Breast epithelium (tissue), 4 donors: ENCODE results near the gene BOLA1. TPM values are rescaled to one million over a fixed set of nuclear protein-coding genes. Genes with fewer than 3 reads are reported as not detected.
"Not testable (repeated sequence)": the region's sequence is repeated elsewhere in the genome, so short reads cannot be mapped to it uniquely, and the experiment has no call there.

ENCODE experiments used
- DNase-seq, 2 donors: peaks; one replicate each; pipeline ENCODE4 v3.0.0-alpha.2; 2019; ENCODE audit warnings: low spot score in 2 of 2
- H3K27ac ChIP-seq, 2 donors: fragments of 200-600 bp; sonication (generic) in 1 of 2; one replicate each; pipeline ENCODE4 v1.5.1; 2016 to 2019; ENCODE audit warnings: mild to moderate bottlenecking in 1 of 2
- H3K27me3 ChIP-seq, 2 donors: fragments of 200-600 bp; sonication (generic) in 1 of 2; one replicate each; pipeline versions ENCODE4 v1.5.1 to v1.6.0; 2017 to 2019; ENCODE audit warnings: control low read depth in 1 of 2, mild to moderate bottlenecking in 1 of 2
- H3K36me3 ChIP-seq: fragments of 200-600 bp; one replicate; pipeline ENCODE4 v1.5.1; 2019
- H3K4me1 ChIP-seq, 2 donors: fragments of 200-600 bp; sonication (generic); one replicate each; pipeline ENCODE4 v1.5.1; 2016 to 2019; ENCODE audit warnings: control low read depth in 1 of 2
- H3K4me3 ChIP-seq, 3 donors: fragments of 200-600 bp; sonication (generic); 1 replicate in 2 of 3; 2 replicates in 1 of 3; pipeline ENCODE4 v1.5.1; 2016 to 2019; ENCODE audit warnings: mild to moderate bottlenecking in 3 of 3, moderate library complexity in 2 of 3
- H3K9me3 ChIP-seq, 2 donors: fragments of 200-600 bp; sonication (generic) in 1 of 2; one replicate each; pipeline ENCODE4 v1.5.1; 2016 to 2019; ENCODE audit warnings: control low read depth in 1 of 2
- CTCF ChIP-seq, 3 donors: fragments of 450-650 bp; IDR thresholded peaks; one replicate each; pipeline ENCODE4 v1.5.1; 2016 to 2017; ENCODE audit warnings: antibody characterized with exemption in 3 of 3, mild to moderate bottlenecking in 3 of 3, moderate library complexity in 3 of 3
- POLR2A ChIP-seq: fragments of 450-650 bp; IDR thresholded peaks from one replicate; pipeline ENCODE4 v1.6.1; 2016; ENCODE audit warnings: antibody characterized with exemption, mild to moderate bottlenecking, moderate library complexity
- POLR2AphosphoS5 ChIP-seq, 3 donors: sonication (generic); formaldehyde crosslinking; IDR thresholded peaks; one replicate each; pipeline ENCODE4 v1.6.1; 2017; ENCODE audit warnings: antibody characterized with exemption in 3 of 3
- intact Hi-C: fragments of 100-400 bp; cut with DNase I; formaldehyde crosslinking; loops from one replicate; pipeline ENCODE4 v1.15.1; 2023; ENCODE audit warnings: low total_unique reads
- total RNA-seq, 3 donors: library from RNA; depleted of rRNA; stranded (reverse); fragments of >200 nt; gene quantifications; one replicate each; pipeline ENCODE4 v1.1.0, GENCODE V29; 2016

The BOLA1 gene
- 10 to 100 TPM; 29.5 to 34.0 (median 33.4) TPM for total RNA-seq

- H3K4me3 ChIP-seq = peak within 1 kb of the TSS; percentile 49 to 75 (median 55)
- TF ChIP-seq CTCF (IDR thresholded peaks at IDR 0.05) = no peak
- peak; percentile 86 to 98 (median 94) for TF ChIP-seq POLR2AphosphoS5 (IDR thresholded peaks at IDR 0.05)
- TF ChIP-seq POLR2A = peak; percentile 77
- DNase-seq = peak; percentile 94
- no peaks in the 10 kb centered on the region for H3K9me3 ChIP-seq
- intact Hi-C loops = no loop called here
- peaks cover 0 to 4% of the 10 kb centered on the region in 2 donors for H3K4me1 ChIP-seq
- no peaks in the 10 kb centered on the region for H3K36me3 ChIP-seq
- peak within 1 kb of the TSS; percentile 90 to 93 for H3K27ac ChIP-seq
- no peaks in the 10 kb centered on the region for H3K27me3 ChIP-seq
These were observed at the start of gene BOLA1 for GRCh38 chr1:149899460-149900284. BOLA1 (plus strand) TSS chr1:149899568; CDS start chr1:149900060, 492 bp downstream.

- DNase-seq = no peak
These were observed 49.4 kb upstream of the BOLA1 start for GRCh38 chr1:149849947-149850360.

GRCh38 chr1:149850732-149851345 lies 48.5 kb upstream of the BOLA1 start:
- H3K27me3 ChIP-seq, H3K36me3 ChIP-seq, intact Hi-C loops, DNase-seq, H3K9me3 ChIP-seq, H3K27ac ChIP-seq, H3K4me3 ChIP-seq: not testable (repeated sequence)
- peaks cover 9 to 11% of the 10 kb centered on the region in 2 donors for H3K4me1 ChIP-seq

More at GRCh38 chr1:149849947-149850360, 49.4 kb upstream of the BOLA1 start:
- Histone ChIP-seq H3K27me3 (no peaks in the 10 kb centered on the region), H3K9me3 (no peaks in the 10 kb centered on the region), H3K27ac (peak overlapping the region; percentile 78 to 79), H3K36me3 (no peaks in the 10 kb centered on the region), H3K4me1 (peaks cover 9 to 11% of the 10 kb centered on the region in 2 donors), H3K4me3 (peak overlapping the region; percentile 42 to 72 (median 52))
- intact Hi-C loops = no loop called here
- TF ChIP-seq CTCF (IDR thresholded peaks at IDR 0.05) (no peak), POLR2A (no peak), POLR2AphosphoS5 (IDR thresholded peaks at IDR 0.05) (no peak)

- H3K9me3 ChIP-seq, intact Hi-C loops, DNase-seq: not testable (repeated sequence)
These were observed 47.7 kb upstream of the BOLA1 start for GRCh38 chr1:149851585-149852213.

GRCh38 chr1:149852263-149852662 lies 47.1 kb upstream of the BOLA1 start:
- H3K4me3 ChIP-seq, intact Hi-C loops, H3K9me3 ChIP-seq, H3K27ac ChIP-seq, H3K36me3 ChIP-seq, DNase-seq, H3K27me3 ChIP-seq: not testable (repeated sequence)
- peaks cover 9 to 11% of the 10 kb centered on the region in 2 donors for H3K4me1 ChIP-seq

More at GRCh38 chr1:149851585-149852213, 47.7 kb upstream of the BOLA1 start:
- H3K4me1 ChIP-seq = peaks cover 9 to 11% of the 10 kb centered on the region in 2 donors
- H3K27me3 ChIP-seq, H3K27ac ChIP-seq, H3K36me3 ChIP-seq, H3K4me3 ChIP-seq: not testable (repeated sequence)

- H3K27ac ChIP-seq, H3K4me3 ChIP-seq, DNase-seq, H3K9me3 ChIP-seq, H3K27me3 ChIP-seq, H3K4me1 ChIP-seq, H3K36me3 ChIP-seq, intact Hi-C loops: not testable (repeated sequence)
These were observed 39.1 kb upstream of the BOLA1 start for GRCh38 chr1:149860271-149860670.

GRCh38 chr1:149860684-149861496 lies 38.5 kb upstream of the BOLA1 start:
- DNase-seq, H3K36me3 ChIP-seq, intact Hi-C loops, H3K4me1 ChIP-seq, H3K27ac ChIP-seq, H3K27me3 ChIP-seq, H3K4me3 ChIP-seq, H3K9me3 ChIP-seq: not testable (repeated sequence)

GRCh38 chr1:149861497-149862054 lies 37.8 kb upstream of the BOLA1 start:
- H3K4me3 ChIP-seq, H3K4me1 ChIP-seq: not testable (repeated sequence)

GRCh38 chr1:149866887-149867286 lies 32.5 kb upstream of the BOLA1 start:
- intact Hi-C loops, H3K4me3 ChIP-seq, H3K4me1 ChIP-seq, H3K27ac ChIP-seq, H3K36me3 ChIP-seq, DNase-seq, H3K9me3 ChIP-seq, H3K27me3 ChIP-seq: not testable (repeated sequence)

More at GRCh38 chr1:149861497-149862054, 37.8 kb upstream of the BOLA1 start:
- intact Hi-C loops, H3K36me3 ChIP-seq, H3K9me3 ChIP-seq, DNase-seq, H3K27me3 ChIP-seq, H3K27ac ChIP-seq: not testable (repeated sequence)

- H3K4me1 ChIP-seq, H3K27me3 ChIP-seq, H3K36me3 ChIP-seq, H3K4me3 ChIP-seq, intact Hi-C loops, H3K27ac ChIP-seq, H3K9me3 ChIP-seq, DNase-seq: not testable (repeated sequence)
These were observed 26.3 kb upstream of the BOLA1 start for GRCh38 chr1:149873060-149873459.
